ENCODE data around the gene STAG1. TPM values are rescaled to one million over a fixed set of nuclear protein-coding genes. Genes with fewer than 3 reads are reported as not detected.
"Not testable (repeated sequence)": the region's sequence is repeated elsewhere in the genome, so short reads cannot be mapped to it uniquely, and the experiment has no call there.

The STAG1 gene
- total and polyA plus RNA-seq, 8 donors = 29.6 to 52.7 (median 44.1) TPM

DNA sequence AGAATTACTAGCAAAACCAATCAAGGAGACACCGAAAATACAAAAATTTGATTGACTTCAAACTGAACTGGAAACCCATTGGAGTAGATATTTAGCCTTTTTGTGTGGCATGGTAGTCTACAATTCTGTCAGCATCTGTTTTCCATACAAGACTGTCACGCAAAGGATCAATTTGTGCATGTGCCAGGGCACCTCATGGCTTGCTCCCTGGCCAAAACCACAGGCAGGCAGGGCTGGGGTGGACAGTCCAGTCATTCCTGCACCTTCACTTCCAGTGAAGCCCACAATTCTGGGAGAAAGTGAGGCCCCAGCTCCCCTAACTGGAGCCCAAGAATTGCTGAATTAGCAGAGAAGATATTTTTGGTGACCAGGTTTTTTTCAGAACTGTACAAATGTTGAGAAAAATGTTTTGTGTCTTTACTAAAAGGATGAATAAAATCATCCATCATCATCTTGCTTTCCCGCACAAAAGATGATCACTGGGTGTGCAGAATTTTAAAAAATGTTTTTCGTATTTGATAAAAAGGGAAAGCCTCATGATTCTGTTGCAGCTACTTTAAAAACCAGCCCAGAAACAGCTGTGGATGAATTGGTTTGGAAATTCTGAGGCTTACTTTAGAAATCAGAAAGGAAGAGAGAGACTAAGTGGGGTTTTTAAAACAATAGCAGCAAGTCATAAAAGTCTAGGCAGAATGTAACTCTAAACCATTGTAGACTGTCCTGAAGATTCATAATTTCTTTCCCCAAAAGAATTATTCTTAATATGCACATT is 415.7 kb downstream of the STAG1 start:
- Histone ChIP-seq H3K27ac (no peak overlapping the region), H3K9me3 (no peaks in the 10 kb centered on the region), H3K36me3 (peaks cover 0 to 75% of the 10 kb centered on the region in 2 donors), H3K4me1 (no peaks in the 10 kb centered on the region), H3K4me3 (no peak overlapping the region), H3K27me3 (no peaks in the 10 kb centered on the region)
- no peak for DNase-seq
- TF ChIP-seq, protein P1, sequence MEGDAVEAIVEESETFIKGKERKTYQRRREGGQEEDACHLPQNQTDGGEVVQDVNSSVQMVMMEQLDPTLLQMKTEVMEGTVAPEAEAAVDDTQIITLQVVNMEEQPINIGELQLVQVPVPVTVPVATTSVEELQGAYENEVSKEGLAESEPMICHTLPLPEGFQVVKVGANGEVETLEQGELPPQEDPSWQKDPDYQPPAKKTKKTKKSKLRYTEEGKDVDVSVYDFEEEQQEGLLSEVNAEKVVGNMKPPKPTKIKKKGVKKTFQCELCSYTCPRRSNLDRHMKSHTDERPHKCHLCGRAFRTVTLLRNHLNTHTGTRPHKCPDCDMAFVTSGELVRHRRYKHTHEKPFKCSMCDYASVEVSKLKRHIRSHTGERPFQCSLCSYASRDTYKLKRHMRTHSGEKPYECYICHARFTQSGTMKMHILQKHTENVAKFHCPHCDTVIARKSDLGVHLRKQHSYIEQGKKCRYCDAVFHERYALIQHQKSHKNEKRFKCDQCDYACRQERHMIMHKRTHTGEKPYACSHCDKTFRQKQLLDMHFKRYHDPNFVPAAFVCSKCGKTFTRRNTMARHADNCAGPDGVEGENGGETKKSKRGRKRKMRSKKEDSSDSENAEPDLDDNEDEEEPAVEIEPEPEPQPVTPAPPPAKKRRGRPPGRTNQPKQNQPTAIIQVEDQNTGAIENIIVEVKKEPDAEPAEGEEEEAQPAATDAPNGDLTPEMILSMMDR (IDR thresholded peaks at IDR 0.05) = no peak
- intact Hi-C loops (cut with DNase I) = no loop called here
- ATAC-seq = no peak

DNA sequence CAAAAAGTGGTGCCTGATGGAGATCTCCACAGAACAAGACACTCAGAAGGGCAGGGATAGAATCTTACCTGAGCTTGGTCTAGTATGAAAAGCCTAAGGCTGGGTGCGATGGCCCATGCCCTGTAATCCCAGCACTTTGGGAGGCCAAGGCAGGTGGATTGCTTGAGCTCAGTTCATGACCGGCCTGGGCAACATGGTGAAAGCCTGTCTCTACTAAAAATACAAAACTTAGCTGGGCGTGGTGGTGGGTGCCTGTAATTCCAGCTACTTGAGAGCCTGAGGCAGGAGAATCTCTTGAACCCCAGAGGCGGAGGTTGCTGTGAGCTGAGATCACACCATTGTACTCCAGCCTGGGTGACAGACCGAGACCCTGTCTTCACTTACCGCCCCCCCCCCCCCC is 417.5 kb downstream of the STAG1 start:
- H3K4me1 ChIP-seq; H3K4me3 ChIP-seq; DNase-seq; H3K27me3 ChIP-seq; ATAC-seq; intact Hi-C loops (cut with DNase I); H3K9me3 ChIP-seq; H3K27ac ChIP-seq: not testable (repeated sequence)
- H3K36me3 ChIP-seq = peaks cover 0 to 57% of the 10 kb centered on the region in 2 donors

DNA sequence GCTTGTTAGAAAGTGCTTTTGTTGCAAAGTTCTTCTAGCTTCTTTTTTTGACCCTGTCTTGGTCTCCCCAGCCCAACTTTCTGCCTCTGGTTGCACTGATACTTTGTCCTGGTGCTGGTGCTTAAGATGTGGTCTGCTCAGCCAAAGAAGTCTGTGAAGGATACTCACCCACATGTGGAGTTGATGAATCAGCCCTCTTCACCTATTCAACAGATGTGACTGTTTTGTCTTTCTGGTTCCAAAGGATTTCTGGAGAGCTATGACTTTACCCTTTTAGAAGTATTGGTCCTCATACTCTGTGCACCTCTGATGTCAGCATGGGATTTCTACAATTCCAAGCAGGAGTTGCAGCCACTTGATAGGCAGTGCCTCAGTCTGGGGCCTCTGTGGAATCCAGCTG is 418.0 kb downstream of the STAG1 start:
- Histone ChIP-seq H3K27me3 (no peaks in the 10 kb centered on the region), H3K4me3 (no peak overlapping the region), H3K36me3 (peaks cover 0 to 57% of the 10 kb centered on the region in 2 donors), H3K9me3 (no peaks in the 10 kb centered on the region), H3K4me1 (no peaks in the 10 kb centered on the region), H3K27ac (no peak overlapping the region)
- TF ChIP-seq, protein P1 (IDR thresholded peaks at IDR 0.05) = no peak
- intact Hi-C loops (cut with DNase I) = no loop called here
- DNase-seq (no peak), ATAC-seq (peak; percentile 42)

DNA sequence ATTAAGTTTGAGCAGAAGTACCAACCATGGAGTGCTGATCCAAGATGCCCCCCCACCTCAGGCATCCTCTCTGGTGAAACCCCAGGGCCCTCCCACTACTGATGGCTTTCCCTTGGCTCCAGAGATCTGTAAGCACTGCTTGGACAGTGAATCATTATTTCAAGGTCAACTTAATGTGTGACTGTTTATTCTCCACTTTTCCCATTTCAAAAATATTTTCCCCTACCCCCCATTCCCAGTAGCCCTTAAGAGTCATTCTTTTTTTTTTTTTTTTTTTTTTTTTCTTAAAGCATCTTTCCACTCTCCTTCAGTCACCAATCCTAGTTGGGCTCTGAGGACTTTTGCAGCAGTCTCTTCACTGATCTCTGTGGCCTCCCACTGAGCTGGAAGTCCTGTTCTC is 419.4 kb downstream of the STAG1 start:
- H3K27ac ChIP-seq = no peak overlapping the region
- H3K36me3 ChIP-seq = peaks cover 0 to 59% of the 10 kb centered on the region in 2 donors
- no peak overlapping the region for H3K4me3 ChIP-seq
- ATAC-seq (peak; percentile 36), DNase-seq (no peak)
- intact Hi-C loops (cut with DNase I) = no loop called here
- no peaks in the 10 kb centered on the region for H3K27me3 ChIP-seq
- no peaks in the 10 kb centered on the region for H3K4me1 ChIP-seq
- H3K9me3 ChIP-seq = no peaks in the 10 kb centered on the region
- TF ChIP-seq, protein P1 (IDR thresholded peaks at IDR 0.05) = no peak

DNA sequence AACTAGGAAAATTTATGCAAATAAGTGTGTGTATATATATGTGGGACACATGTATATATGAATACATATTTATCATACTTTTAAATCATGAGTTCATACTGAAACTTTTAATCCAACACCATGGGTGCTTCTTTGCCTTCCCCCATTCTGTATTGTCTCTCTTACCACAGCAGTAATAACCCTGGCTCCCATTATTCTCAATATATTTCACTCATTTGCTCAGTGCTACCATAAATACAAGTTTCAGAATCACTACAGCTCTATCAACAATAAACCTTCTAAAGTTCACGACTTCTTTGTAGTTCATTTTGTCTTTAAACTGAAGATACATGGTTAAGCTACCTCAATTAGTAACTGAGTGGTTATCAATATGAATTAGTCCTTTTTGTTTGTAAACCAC is 419.9 kb downstream of the STAG1 start:
- peaks cover 0 to 59% of the 10 kb centered on the region in 2 donors for H3K36me3 ChIP-seq
- H3K4me3 ChIP-seq = no peak overlapping the region
- no peak for DNase-seq
- no peak for ATAC-seq
- no peak overlapping the region for H3K27ac ChIP-seq
- H3K4me1 ChIP-seq = no peaks in the 10 kb centered on the region
- no peaks in the 10 kb centered on the region for H3K27me3 ChIP-seq
- intact Hi-C loops (cut with DNase I) = no loop called here
- TF ChIP-seq, protein P1 (IDR thresholded peaks at IDR 0.05) = no peak
- no peaks in the 10 kb centered on the region for H3K9me3 ChIP-seq

DNA sequence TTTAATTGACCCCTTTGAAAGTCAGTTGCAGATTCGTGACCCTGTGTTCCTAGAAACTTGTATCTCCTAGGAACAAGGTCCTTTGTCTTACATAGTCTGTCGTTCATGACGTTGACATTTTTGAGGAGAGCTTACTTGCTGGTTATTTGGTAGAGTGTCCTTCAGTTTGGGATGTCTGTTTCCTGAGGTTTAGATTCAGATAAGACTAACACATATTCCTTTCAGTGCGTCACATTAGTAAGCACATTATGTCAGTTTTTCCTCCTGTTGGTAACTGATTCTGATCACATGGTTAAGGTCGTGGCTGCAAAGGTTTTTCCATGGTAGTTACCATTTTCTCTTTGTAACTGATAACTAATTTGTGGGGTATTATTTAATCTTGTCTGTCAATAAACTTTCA is 421.3 kb downstream of the STAG1 start:
- H3K27me3 ChIP-seq = no peaks in the 10 kb centered on the region
- TF ChIP-seq, protein P1 (IDR thresholded peaks at IDR 0.05) = no peak
- H3K36me3 ChIP-seq = peaks cover 0 to 59% of the 10 kb centered on the region in 2 donors
- no peak overlapping the region for H3K4me3 ChIP-seq
- no peak overlapping the region for H3K27ac ChIP-seq
- intact Hi-C loops (cut with DNase I) = no loop called here
- no peaks in the 10 kb centered on the region for H3K9me3 ChIP-seq
- no peak for DNase-seq
- ATAC-seq = no peak
- H3K4me1 ChIP-seq = no peaks in the 10 kb centered on the region
